ENCODE data around the gene CTNNA2.

The CTNNA2 gene

DNA sequence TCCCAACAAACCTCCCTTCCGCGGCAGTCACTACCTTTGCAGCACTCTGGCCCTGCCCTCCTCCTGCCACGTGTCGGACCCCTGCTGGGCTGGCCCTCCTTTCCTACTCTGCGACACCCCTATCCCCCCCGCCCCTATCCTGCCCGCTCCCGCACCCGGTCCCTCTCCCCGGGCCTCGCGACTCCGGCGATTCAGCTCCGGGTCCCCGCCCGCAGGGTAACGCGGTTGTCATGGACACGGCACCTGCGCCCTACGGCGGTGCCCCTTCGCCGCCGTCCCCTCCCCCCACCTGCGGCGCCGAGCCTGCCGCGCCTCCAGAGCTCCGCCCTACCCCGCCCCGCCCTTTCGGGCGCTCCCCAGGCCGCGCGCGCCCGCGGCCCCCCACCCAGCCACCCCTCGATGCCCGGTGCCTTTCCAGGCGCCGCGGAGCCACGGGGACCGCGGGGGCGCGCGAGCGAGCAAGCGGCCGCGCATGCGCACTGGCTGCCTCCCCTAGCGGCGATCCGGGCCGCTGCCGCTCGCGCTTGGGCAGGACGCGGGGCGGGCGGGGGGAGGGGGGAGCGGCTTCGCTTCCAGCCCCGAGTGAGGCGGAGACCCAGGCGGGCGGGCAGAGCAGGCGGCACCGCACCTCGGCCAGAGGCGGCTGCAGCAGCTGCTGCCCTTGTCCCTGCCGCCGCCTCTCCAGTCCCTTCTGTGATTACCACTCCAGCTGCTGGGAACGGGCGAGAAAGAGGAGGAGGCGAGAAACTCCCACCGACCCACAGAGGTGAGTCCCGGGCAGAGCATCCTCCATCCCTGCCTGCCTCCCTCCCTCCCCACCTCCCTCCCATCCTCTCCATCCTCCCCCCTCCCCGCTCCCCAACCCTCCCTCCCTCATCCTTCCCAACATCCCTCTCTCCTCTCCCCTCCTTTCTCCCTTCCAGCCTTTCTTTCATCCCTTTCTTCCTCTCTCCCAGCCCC lies at the start of gene CTNNA2:
TSS of gene CTNNA2 (plus strand) at position 610 of the 960 bp plus-strand sequence.
- DNase-seq = no peak

DNA sequence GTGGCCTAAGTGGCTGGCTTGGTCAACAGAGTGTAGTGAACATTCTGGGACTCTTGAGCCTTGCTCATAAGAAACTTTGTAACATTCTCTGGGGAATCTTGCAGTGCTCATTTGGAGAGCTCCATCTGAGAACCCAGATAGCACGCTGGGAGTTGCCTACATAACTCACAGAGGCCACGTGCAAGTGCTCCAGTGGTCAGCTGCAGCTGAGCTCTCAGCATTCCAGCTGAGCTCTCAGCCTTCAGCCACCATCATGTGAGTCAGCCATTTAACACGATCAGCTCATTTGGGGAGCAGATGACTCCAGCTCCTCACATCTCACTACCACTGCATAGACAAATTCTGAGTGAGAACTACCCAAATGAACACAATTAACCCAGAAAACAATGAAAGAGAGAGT lies 25.5 kb upstream of the CTNNA2 start:
- no peak for DNase-seq

- peak; percentile 30 for DNase-seq
Measured at GRCh38 chr2:79511320-79511951, 1.4 kb upstream of the CTNNA2 start.

GRCh38 chr2:79513711-79514110 lies 860 bp downstream of the CTNNA2 start:
- DNase-seq = no peak

DNA sequence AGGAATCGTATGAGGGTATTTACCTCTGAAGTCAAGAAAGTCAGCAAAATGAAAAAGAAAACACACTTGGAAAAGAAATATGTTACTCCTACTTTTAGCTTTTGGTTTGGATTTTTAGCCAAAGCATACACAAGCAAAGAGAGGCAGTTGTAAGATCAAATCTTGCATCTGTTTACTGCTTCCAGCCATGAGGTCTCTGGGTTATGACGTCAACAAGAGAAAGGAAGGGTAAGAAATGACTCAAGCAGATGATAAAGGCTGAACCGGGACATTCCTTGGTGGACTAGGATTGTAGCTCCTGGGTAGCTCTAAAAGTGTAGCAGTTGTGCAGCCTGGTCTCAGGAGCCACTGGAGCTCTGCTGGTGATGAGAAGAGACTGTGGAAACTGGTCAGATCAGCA lies 16.8 kb downstream of the CTNNA2 start:
- no peak for DNase-seq

GRCh38 chr2:79530443-79530842 lies 17.6 kb downstream of the CTNNA2 start:
- no peak for DNase-seq

DNA sequence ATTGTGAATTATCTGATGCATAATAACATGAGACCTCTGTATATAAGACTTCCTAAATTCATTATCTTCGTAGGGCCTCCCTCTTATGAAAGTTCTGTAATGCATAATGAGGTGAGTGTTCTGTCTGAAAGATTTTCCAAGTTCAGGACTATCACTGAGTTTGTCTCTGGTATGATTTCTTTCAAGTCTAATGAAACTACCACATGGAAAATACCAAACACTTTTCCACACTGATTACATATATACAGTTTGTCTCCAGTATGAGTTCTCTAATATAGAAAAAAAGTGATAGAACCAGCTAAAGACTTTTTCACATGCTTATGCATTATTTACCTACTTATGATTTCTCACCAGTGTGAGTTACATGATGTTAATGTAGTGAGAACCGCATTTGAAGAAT lies 34.7 kb downstream of the CTNNA2 start:
- no peak for DNase-seq

- DNase-seq = no peak
Measured at GRCh38 chr2:79552653-79553052, 39.8 kb downstream of the CTNNA2 start.

GRCh38 chr2:79554899-79555298 lies 42.0 kb downstream of the CTNNA2 start:
- no peak for DNase-seq

DNA sequence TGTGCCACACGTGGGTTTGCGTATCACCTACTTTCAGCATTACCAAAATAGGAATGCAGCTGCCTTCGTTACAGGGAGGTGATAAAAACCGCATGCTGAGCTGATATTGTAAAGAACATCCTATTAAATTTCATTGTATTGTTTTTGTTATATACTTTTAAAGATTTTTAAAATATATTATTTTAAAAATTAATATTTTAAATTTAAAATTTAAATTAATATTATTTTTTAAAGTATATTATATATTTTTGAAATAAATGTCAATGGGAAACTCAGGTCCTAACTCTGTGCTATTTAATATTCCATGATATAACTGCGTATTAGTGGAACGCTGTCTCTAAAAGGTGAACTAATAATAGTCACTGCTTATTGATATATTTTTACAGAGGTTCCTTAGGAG lies 51.2 kb downstream of the CTNNA2 start:
- DNase-seq = no peak

DNA sequence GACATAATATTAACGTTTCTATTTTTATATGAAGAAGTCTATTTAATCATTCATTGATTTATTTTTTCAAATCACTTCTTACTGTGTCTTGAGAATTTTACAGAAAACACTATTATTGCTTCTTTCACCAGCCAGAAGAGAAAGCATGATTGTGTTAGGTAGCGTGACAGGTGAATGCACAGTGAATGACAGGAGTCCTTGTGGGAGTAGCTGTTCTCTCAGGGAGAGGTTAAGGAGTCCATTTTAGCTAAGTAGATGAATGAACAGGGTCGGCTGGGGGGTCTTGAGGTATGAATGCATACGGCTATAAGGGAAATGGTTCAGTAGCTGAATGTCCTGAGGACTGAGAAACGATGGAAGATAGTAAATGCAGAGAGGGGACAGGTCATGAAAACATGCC lies 56.2 kb downstream of the CTNNA2 start:
- DNase-seq = no peak

DNA sequence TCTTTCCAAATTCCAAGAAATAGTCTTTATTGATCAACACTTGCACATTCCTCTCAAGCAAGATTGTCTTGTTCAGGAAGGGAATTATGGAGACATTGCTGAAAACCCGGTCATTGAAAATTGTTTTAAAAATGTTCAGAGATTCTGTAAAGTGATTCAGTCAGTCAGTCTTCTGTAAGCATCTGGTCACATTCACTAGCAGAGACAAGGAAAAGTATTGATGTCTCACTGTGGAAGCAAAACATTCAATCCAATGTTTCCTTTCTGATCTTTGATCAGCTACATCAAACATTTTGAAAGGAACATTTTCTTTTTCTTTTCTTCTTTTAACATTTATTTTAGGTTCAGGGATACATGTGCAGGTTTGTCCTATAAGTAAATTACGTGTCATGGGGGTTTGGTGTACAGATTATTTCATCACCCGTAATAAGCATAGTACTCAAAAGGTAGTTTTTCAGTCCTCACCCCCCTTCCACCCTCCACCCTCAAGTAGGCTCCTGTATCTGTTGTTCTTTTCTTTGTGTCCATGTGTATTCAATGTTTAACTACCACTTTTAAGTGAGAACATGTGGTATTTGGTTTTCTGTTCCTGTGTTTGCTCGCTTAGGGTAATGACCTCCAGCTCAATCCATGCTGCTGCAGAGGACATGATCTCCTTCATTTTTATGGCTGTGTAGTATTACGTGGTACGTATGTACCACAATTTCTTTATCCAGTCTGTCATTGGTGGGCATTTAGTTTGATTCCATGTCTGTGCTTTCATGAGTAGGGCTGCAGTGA lies 61.2 kb downstream of the CTNNA2 start:
- DNase-seq = no peak

DNA sequence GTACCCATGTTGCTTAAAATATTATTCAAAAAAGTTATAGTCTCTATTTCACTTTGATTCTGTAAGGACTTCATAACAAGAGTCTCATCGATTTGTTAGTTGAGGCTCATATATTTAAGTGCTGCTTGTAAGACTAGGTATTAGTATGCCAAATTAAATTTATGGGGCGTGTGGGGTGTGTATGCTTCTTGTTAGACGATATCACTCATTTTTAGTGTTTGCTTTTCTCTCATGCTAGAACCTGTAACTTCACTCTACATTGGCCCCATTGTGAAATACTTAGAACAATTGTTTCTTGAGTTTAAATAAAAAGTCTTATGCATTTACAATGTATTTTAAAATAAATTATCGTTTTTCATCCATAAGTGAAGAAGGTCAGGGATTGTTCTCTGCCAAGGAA lies 63.6 kb downstream of the CTNNA2 start:
- no peak for DNase-seq

DNA sequence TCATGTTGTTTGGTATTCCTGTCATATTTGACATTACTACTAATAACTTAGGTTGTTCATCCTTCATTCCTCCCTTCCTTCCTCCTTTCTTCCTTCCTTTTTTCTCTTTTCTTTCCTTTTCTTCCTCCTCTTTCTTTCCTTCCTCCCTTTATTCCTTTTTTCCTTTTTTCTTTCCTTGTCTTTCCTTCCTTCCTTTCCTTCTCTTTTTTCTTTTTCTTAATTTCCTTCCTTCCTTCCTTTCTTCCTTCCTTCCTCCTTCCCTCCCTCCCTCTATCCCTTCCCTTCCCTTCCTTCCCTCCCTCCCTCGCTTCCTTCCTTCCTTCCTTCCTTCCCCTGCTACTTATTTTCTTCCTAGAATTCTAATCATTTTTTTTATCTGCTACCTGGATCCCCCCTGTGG lies 66.1 kb downstream of the CTNNA2 start:
- no peak for DNase-seq

- DNase-seq = no peak
Measured at GRCh38 chr2:79580175-79580574, 67.3 kb downstream of the CTNNA2 start.

GRCh38 chr2:79585701-79586433 lies 73.0 kb downstream of the CTNNA2 start:
- DNase-seq = peak; percentile 36

DNA sequence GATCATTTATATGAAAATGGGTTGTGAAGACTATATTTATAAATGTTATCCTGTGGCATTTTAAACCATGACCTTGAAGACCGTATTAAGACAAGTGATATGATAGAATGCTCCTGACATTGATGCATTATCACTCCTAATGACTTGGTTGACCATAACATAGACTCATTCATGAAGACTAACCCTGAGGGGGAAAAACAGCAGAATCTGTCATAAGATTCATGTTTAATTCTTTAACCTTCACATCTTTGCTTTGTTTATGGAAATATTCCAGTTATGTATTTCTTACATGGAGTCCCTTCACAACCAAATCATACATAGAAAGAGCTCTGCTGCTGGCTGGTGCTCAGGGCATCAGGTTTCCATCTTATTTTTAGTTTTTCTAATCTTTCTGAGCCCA lies 78.4 kb downstream of the CTNNA2 start:
- no peak for DNase-seq

- DNase-seq = no peak
Measured at GRCh38 chr2:79593237-79593867, 80.5 kb downstream of the CTNNA2 start.

GRCh38 chr2:79596403-79596802 lies 83.6 kb downstream of the CTNNA2 start:
- no peak for DNase-seq

GRCh38 chr2:79604748-79605147 lies 91.9 kb downstream of the CTNNA2 start:
- DNase-seq = no peak

- no peak for DNase-seq
Measured at GRCh38 chr2:79611448-79612016, 98.7 kb downstream of the CTNNA2 start.

DNA sequence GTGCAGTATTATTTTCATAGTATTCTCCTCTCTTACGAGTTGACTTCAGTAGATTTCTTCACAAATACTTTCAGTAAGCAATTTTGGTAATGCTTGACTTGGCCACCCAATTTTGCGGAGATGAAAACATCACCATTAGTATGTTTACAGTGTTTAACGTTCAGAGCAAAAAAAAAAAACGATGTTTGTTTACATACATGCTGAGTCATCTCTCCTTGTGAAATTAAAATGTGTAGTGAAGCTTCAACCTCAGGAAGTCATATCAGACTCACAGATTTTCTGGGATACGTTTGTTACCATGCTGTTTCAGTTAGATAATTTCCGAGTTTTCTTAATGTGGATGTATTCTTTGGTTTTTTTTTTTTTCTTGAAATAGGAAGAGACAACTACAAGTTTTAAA lies 100.1 kb downstream of the CTNNA2 start:
- no peak for DNase-seq

Data from KG1 (cell line).